Activated CD8-positive, alpha-beta memory T cell treated with anti-CD3 and anti-CD28 coated beads for 4 hours (primary cell): ENCODE results near the gene FOSL1.

ENCODE experiments used
- DNase-seq, 2 donors: peaks; one replicate each; pipeline ENCODE4 v3.0.0-alpha.2; 2020; ENCODE audit warnings: low read depth in 2 of 2

The FOSL1 gene

GRCh38 chr11:65919573-65920371 is 19.6 kb upstream of the FOSL1 start:
- DNase-seq = peak in 1 of 2 donors; percentile 36

- peak; percentile 98 to 99 for DNase-seq
Observed at GRCh38 chr11:65919141-65919572, 19.0 kb upstream of the FOSL1 start, which contains the start of gene DRAP1. DRAP1 (plus strand) TSS chr11:65919426; CDS start chr11:65919502, 76 bp downstream.

- DNase-seq = no peak
Observed at GRCh38 chr11:65918211-65919140, 18.3 kb upstream of the FOSL1 start, which contains the start of gene C11orf68. C11orf68 (minus strand) TSS chr11:65919062; CDS start chr11:65919031, 31 bp downstream.

- no peak for DNase-seq
Observed at GRCh38 chr11:65917434-65918210, 17.4 kb upstream of the FOSL1 start.

GRCh38 chr11:65917077-65917433 is 16.9 kb upstream of the FOSL1 start:
- no peak for DNase-seq

- no peak for DNase-seq
Observed at GRCh38 chr11:65916391-65916790, 16.2 kb upstream of the FOSL1 start.

- DNase-seq = no peak
Observed at GRCh38 chr11:65915821-65916251, 15.6 kb upstream of the FOSL1 start.

- no peak for DNase-seq
Observed at GRCh38 chr11:65915101-65915820, 15.1 kb upstream of the FOSL1 start.

- no peak for DNase-seq
Observed at GRCh38 chr11:65912845-65913244, 12.7 kb upstream of the FOSL1 start.

- no peak for DNase-seq
Observed at GRCh38 chr11:65911682-65912568, 11.7 kb upstream of the FOSL1 start.

- DNase-seq = no peak
Observed at GRCh38 chr11:65907878-65908277, 7.7 kb upstream of the FOSL1 start.

GRCh38 chr11:65906602-65907001 is 6.4 kb upstream of the FOSL1 start:
- DNase-seq = no peak

GRCh38 chr11:65903715-65904114 is 3.5 kb upstream of the FOSL1 start:
- no peak for DNase-seq

GRCh38 chr11:65903068-65903481 is 2.9 kb upstream of the FOSL1 start:
- no peak for DNase-seq

GRCh38 chr11:65900899-65901180 is 652 bp upstream of the FOSL1 start:
- DNase-seq = no peak

GRCh38 chr11:65899356-65900124 is 648 bp downstream of the FOSL1 start:
- DNase-seq = peak; percentile 56 to 63

GRCh38 chr11:65898656-65899355 is 1.4 kb downstream of the FOSL1 start:
- DNase-seq = no peak

- DNase-seq = no peak
Observed at GRCh38 chr11:65897020-65897471, 3.1 kb downstream of the FOSL1 start.
